Activated CD4-positive, CD25-positive, alpha-beta regulatory T cell (primary cell): ENCODE results near the gene NTSR2.
"Not testable (repeated sequence)": the region's sequence is repeated elsewhere in the genome, so short reads cannot be mapped to it uniquely, and the experiment has no call there.

Experiments used
- DNase-seq, 4 experiments: peaks; one replicate each; lab custom pipeline; 2025; lab: John Stamatoyannopoulos, UW

Gene NTSR2

GRCh38 chr2:11679486-11680181 is 9.6 kb upstream of the NTSR2 start:
- no peak for DNase-seq

GRCh38 chr2:11679016-11679415 is 9.0 kb upstream of the NTSR2 start:
- no peak for DNase-seq

- no peak for DNase-seq
Measured at GRCh38 chr2:11678306-11678960, 8.4 kb upstream of the NTSR2 start.

GRCh38 chr2:11677136-11678055 is 7.4 kb upstream of the NTSR2 start:
- no peak for DNase-seq

- DNase-seq: no peak
Measured at GRCh38 chr2:11676640-11677039, 6.6 kb upstream of the NTSR2 start.

GRCh38 chr2:11675423-11676112 is 5.6 kb upstream of the NTSR2 start:
- no peak for DNase-seq

- DNase-seq: no peak
Measured at GRCh38 chr2:11674983-11675382, 5.0 kb upstream of the NTSR2 start.

GRCh38 chr2:11672407-11672806 is 2.4 kb upstream of the NTSR2 start:
- no peak for DNase-seq

- DNase-seq: no peak
Measured at GRCh38 chr2:11667866-11668637, 1.9 kb downstream of the NTSR2 start.

- no peak for DNase-seq
Measured at GRCh38 chr2:11667194-11667593, 2.8 kb downstream of the NTSR2 start.

GRCh38 chr2:11665510-11666362 is 4.3 kb downstream of the NTSR2 start:
- no peak for DNase-seq

GRCh38 chr2:11665028-11665427 is 5.0 kb downstream of the NTSR2 start:
- DNase-seq: no peak

- DNase-seq: no peak
Measured at GRCh38 chr2:11663427-11663826, 6.6 kb downstream of the NTSR2 start.

GRCh38 chr2:11662882-11663281 is 7.1 kb downstream of the NTSR2 start:
- DNase-seq: no peak

GRCh38 chr2:11661891-11662435 is 8.0 kb downstream of the NTSR2 start:
- DNase-seq: no peak

GRCh38 chr2:11660396-11660795 is 9.6 kb downstream of the NTSR2 start:
- not testable (repeated sequence) for DNase-seq

- no peak for DNase-seq
Measured at GRCh38 chr2:11659851-11660250, 10.1 kb downstream of the NTSR2 start.

GRCh38 chr2:11659115-11659475 is 10.9 kb downstream of the NTSR2 start:
- DNase-seq: no peak

- no peak for DNase-seq
Measured at GRCh38 chr2:11658208-11659114, 11.5 kb downstream of the NTSR2 start.
